SK-N-MC (cell line): ENCODE results near the gene FIBCD1.

Experiments used
- EZH2 ChIP-seq: fragments of 200-600 bp; sonication (generic); IDR thresholded peaks from one replicate; pipeline ENCODE4 v1.6.1; 2017; ENCODE audit warnings: antibody characterized with exemption
- POLR2AphosphoS5 ChIP-seq: IDR thresholded peaks from 2 replicates; pipeline ENCODE4 v1.6.1; 2012; ENCODE audit warnings: mild to moderate bottlenecking, low read depth, low read length, borderline replicate concordance

GRCh38 chr9:130915096-130915447, 24.0 kb downstream of the FIBCD1 start:
- no peak for TF ChIP-seq EZH2
- no peak for TF ChIP-seq POLR2AphosphoS5
